ENCODE data around the gene ANO4.
A peak's percentile ranks its signal among the peaks of the same experiment; 100 is the strongest.

ANO4 gene

GRCh38 chr12:100843061-100843460 is 48.5 kb downstream of the ANO4 start:
- no peak for DNase-seq (ENCODE audit: low read depth, low spot score)
- no peak overlapping the region for H3K4me3 ChIP-seq (ENCODE audit: low read depth, low read length)
- TF ChIP-seq, protein P1, sequence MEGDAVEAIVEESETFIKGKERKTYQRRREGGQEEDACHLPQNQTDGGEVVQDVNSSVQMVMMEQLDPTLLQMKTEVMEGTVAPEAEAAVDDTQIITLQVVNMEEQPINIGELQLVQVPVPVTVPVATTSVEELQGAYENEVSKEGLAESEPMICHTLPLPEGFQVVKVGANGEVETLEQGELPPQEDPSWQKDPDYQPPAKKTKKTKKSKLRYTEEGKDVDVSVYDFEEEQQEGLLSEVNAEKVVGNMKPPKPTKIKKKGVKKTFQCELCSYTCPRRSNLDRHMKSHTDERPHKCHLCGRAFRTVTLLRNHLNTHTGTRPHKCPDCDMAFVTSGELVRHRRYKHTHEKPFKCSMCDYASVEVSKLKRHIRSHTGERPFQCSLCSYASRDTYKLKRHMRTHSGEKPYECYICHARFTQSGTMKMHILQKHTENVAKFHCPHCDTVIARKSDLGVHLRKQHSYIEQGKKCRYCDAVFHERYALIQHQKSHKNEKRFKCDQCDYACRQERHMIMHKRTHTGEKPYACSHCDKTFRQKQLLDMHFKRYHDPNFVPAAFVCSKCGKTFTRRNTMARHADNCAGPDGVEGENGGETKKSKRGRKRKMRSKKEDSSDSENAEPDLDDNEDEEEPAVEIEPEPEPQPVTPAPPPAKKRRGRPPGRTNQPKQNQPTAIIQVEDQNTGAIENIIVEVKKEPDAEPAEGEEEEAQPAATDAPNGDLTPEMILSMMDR (IDR thresholded peaks at IDR 0.05; ENCODE audit: low read depth, low read length), result no peak
- in situ Hi-C loops (cut with HindIII; ENCODE audit: low sequenced_read_pairs), result no loop called here

DNA sequence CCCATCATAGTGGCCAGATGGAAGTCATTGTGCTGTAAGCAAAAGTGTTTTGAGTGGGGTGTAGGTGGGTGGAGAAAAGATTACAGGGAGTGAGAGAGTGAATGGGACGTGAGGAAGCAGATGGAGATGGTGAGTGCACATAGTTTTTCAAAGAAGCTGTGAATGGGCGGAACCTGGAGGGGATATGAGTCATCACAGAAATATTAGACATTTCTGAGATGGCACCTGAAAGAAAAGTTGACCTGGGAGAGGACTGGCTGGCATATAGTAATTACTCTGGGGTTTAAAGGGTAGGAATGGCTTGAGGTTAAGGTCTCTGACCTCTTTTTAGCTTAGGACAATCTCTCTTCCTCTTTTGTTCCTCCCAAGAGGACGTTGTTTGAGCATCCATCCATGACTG is 50.5 kb downstream of the ANO4 start:
- no peak for DNase-seq (ENCODE audit: low read depth, low spot score)
- in situ Hi-C loops (cut with HindIII; ENCODE audit: low sequenced_read_pairs), result no loop called here

GRCh38 chr12:100851637-100852036 is 57.1 kb downstream of the ANO4 start:
- TF ChIP-seq, protein P1 (IDR thresholded peaks at IDR 0.05; ENCODE audit: low read depth, low read length), result no peak
- no peak for DNase-seq (ENCODE audit: low read depth, low spot score)
- in situ Hi-C loops (cut with HindIII; ENCODE audit: low sequenced_read_pairs), result no loop called here
- no peak overlapping the region for H3K4me3 ChIP-seq (ENCODE audit: low read depth, low read length)

More for the DNA sequence above, 50.5 kb downstream of the ANO4 start:
- H3K4me3 ChIP-seq (ENCODE audit: low read depth, low read length), result no peak overlapping the region
- TF ChIP-seq, protein P1 (IDR thresholded peaks at IDR 0.05; ENCODE audit: low read depth, low read length), result no peak

DNA sequence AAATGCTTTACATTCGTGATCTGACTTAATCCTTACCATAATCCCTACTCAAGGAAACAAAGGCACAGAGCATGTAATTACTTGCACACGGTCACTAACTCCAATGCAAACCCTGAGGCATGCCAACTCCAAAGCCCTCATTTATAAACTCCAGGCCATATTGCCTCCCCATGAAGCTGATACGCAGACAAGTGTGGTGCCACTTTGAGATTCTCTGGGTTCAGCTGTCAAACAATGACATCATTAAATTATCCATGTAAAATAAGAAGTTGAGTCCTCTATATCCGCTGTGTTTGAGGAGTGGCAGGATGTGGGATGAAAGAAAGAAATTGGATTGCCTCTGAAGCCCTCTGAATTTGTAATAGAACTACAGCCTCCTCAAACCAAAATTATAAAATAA is 62.8 kb downstream of the ANO4 start:
- in situ Hi-C loops (cut with HindIII; ENCODE audit: low sequenced_read_pairs), result no loop called here
- no peak overlapping the region for H3K4me3 ChIP-seq (ENCODE audit: low read depth, low read length)
- TF ChIP-seq, protein P1 (IDR thresholded peaks at IDR 0.05; ENCODE audit: low read depth, low read length), result no peak
- DNase-seq (ENCODE audit: low read depth, low spot score), result no peak

GRCh38 chr12:100857971-100858370 is 63.4 kb downstream of the ANO4 start:
- in situ Hi-C loops (cut with HindIII; ENCODE audit: low sequenced_read_pairs), result no loop called here
- no peak overlapping the region for H3K4me3 ChIP-seq (ENCODE audit: low read depth, low read length)
- DNase-seq (ENCODE audit: low read depth, low spot score), result no peak
- TF ChIP-seq, protein P1 (IDR thresholded peaks at IDR 0.05; ENCODE audit: low read depth, low read length), result no peak

GRCh38 chr12:100858656-100859055 is 64.1 kb downstream of the ANO4 start:
- TF ChIP-seq, protein P1 (IDR thresholded peaks at IDR 0.05; ENCODE audit: low read depth, low read length), result no peak
- H3K4me3 ChIP-seq (ENCODE audit: low read depth, low read length), result no peak overlapping the region
- peak; percentile 4 for DNase-seq (ENCODE audit: low read depth, low spot score)
- in situ Hi-C loops (cut with HindIII; ENCODE audit: low sequenced_read_pairs), result no loop called here
